ENCODE measurements around the gene RSRP1. TPM values are rescaled to one million over a fixed set of nuclear protein-coding genes. Genes with fewer than 3 reads are reported as not detected.

The RSRP1 gene
- total and polyA plus RNA-seq, 2 of the 13 experiments (the other 11 are each of a cell fraction or from before 2014, with no cell fraction given) = 43.9 to 52.8 TPM

DNA sequence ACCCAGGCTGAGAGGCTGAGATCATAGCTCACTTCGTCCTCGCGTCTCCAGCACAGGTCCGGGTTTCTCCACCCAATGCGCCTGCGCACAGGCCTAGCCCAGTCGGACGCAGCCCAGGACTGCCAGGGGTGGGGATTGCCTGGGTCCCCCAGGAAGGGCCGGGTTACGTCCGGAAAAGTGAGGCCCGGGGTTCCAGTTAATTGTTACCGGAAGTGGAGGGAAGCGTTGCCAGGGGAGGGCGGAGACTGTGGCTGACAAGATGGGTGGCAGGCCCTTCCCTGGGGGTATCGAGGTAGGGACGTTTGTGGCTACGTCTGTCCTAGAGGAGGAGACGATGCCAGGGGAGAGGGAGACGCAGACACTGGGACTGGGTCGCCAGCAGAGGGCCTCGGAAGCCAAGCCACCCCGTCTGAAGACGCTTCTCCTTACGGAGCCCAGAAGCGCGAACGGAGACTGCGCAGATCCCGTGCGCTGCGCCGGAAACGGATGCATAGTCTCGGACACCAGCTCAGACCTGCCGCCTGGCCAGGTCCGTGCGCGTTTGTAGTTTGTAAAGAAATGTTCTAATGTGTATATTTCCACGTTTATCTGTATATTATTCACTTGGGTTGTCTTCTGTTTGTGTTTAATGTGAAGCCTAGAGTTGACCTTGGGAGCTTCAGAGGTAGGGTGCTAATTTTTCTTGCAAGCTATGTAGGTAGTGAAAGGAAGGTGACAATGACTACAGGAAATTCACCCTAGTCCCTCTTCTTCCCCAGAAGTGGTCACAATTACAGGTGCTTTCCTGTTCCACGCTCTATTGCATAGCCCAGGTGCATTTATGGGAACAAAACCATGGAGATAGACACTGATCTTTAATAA, 7.3 kb downstream of the RSRP1 start (continued):
- peak; percentile 41; the same call in 1 of the 2 replicates for TF ChIP-seq MED1 (CRISPR knock-in tag; IDR thresholded peaks at IDR 0.05)
- no peak for TF ChIP-seq HDAC6 (IDR thresholded peaks at IDR 0.05; ENCODE audit: low read depth, low read length)
- TF ChIP-seq ZNF788 (CRISPR knock-in tag; IDR thresholded peaks at IDR 0.05; ENCODE audit: borderline replicate concordance) = peak; percentile 72; the same call in 1 of the 2 replicates
- TF ChIP-seq FIP1L1 (IDR thresholded peaks at IDR 0.05; ENCODE audit: borderline replicate concordance, insufficient read depth, low read depth, low read length) = peak; percentile 95
- peak; percentile 56 for TF ChIP-seq ZNF883 (CRISPR knock-in tag; IDR thresholded peaks at IDR 0.05; ENCODE audit: not compliant biosample characterization)
- TF ChIP-seq ZNF773 (CRISPR knock-in tag; IDR thresholded peaks at IDR 0.05; ENCODE audit: borderline replicate concordance) = no peak
- TF ChIP-seq SKIL (CRISPR knock-in tag; IDR thresholded peaks at IDR 0.05; ENCODE audit: borderline replicate concordance) = no peak
- peak; percentile 66 for TF ChIP-seq ARNT2 (CRISPR knock-in tag; IDR thresholded peaks at IDR 0.05; ENCODE audit: low read depth)
- TF ChIP-seq ZNF414 (CRISPR knock-in tag; IDR thresholded peaks at IDR 0.05) = peak; percentile 72; the same call in 1 of the 2 replicates
- TF ChIP-seq FLYWCH1 (CRISPR knock-in tag; IDR thresholded peaks at IDR 0.05) = no peak
- no peak for TF ChIP-seq HDAC2 (CRISPR knock-in tag; IDR thresholded peaks at IDR 0.05)
- TF ChIP-seq CERS6 (CRISPR knock-in tag; IDR thresholded peaks at IDR 0.05) = no peak
- TF ChIP-seq ZKSCAN1 (IDR thresholded peaks at IDR 0.05; ENCODE audit: low read length) = no peak
- TF ChIP-seq SALL2 (CRISPR knock-in tag; IDR thresholded peaks at IDR 0.05) = peak; percentile 62; the same call in 1 of the 2 replicates
- TF ChIP-seq ZFP90 (CRISPR knock-in tag; IDR thresholded peaks at IDR 0.05; ENCODE audit: borderline replicate concordance) = 0 out of 2 replicates have a peak, but pooled peaks have one; percentile 60
- TF ChIP-seq, protein P1, sequence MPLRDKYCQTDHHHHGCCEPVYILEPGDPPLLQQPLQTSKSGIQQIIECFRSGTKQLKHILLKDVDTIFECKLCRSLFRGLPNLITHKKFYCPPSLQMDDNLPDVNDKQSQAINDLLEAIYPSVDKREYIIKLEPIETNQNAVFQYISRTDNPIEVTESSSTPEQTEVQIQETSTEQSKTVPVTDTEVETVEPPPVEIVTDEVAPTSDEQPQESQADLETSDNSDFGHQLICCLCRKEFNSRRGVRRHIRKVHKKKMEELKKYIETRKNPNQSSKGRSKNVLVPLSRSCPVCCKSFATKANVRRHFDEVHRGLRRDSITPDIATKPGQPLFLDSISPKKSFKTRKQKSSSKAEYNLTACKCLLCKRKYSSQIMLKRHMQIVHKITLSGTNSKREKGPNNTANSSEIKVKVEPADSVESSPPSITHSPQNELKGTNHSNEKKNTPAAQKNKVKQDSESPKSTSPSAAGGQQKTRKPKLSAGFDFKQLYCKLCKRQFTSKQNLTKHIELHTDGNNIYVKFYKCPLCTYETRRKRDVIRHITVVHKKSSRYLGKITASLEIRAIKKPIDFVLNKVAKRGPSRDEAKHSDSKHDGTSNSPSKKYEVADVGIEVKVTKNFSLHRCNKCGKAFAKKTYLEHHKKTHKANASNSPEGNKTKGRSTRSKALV (CRISPR knock-in tag; IDR thresholded peaks at IDR 0.05) = peak; percentile 70; the same call in 1 of the 2 replicates
- no peak for TF ChIP-seq ZBTB42 (CRISPR knock-in tag; IDR thresholded peaks at IDR 0.05)
- peak; percentile 77 for TF ChIP-seq ETV5 (CRISPR knock-in tag; IDR thresholded peaks at IDR 0.05; ENCODE audit: borderline replicate concordance)
- no peak for TF ChIP-seq SMARCC2 (IDR thresholded peaks at IDR 0.05)
- no peak for TF ChIP-seq TERF1 (CRISPR knock-in tag; IDR thresholded peaks at IDR 0.05)
- peak; percentile 39; the same call in 1 of the 2 replicates for TF ChIP-seq ZNF343 (CRISPR knock-in tag; IDR thresholded peaks at IDR 0.05)
- TF ChIP-seq THAP11 (CRISPR knock-in tag; IDR thresholded peaks at IDR 0.05) = peak; percentile 76
